Esophagus squamous epithelium (tissue), 5 donors: ENCODE measurements around the gene CPLANE1. TPM values are rescaled to one million over a fixed set of nuclear protein-coding genes. Genes with fewer than 3 reads are reported as not detected.

Experiments used
- DNase-seq: peaks from one replicate; lab custom pipeline; 2025; lab: John Stamatoyannopoulos, UW
- H3K27ac ChIP-seq, 4 donors: fragments of 200-600 bp; sonication (generic); one replicate each; pipeline ENCODE4 v1.5.1; 2016 to 2019; ENCODE audit warnings: mild to moderate bottlenecking in 1 of 4
- H3K27me3 ChIP-seq, 4 donors: fragments of 200-600 bp; sonication (generic); 1 replicate in 3 of 4; 2 replicates in 1 of 4; pipeline versions ENCODE4 v1.5.1 to v1.6.0; 2017 to 2021; ENCODE audit warnings: antibody characterized with exemption in 1 of 4
- H3K36me3 ChIP-seq, 3 donors: fragments of 200-600 bp; sonication (generic); one replicate each; pipeline ENCODE4 v1.5.1; 2016 to 2019
- H3K4me1 ChIP-seq, 3 donors: fragments of 200-600 bp; sonication (generic); one replicate each; pipeline ENCODE4 v1.5.1; 2017 to 2019
- H3K4me3 ChIP-seq, 4 donors: fragments of 200-600 bp; sonication (generic); 1 replicate in 3 of 4; 2 replicates in 1 of 4; pipeline ENCODE4 v1.5.1; 2016 to 2019; ENCODE audit warnings: mild to moderate bottlenecking in 2 of 4, moderate library complexity in 1 of 4
- H3K9me3 ChIP-seq, 3 donors: fragments of 200-600 bp; sonication (generic); one replicate each; pipeline ENCODE4 v1.5.1; 2016 to 2019
- CTCF ChIP-seq, 6 experiments: fragments of 450-650 bp in 4 of 6; fragments of 200-600 bp in 2 of 6; sonication (generic) in 2 of 6; IDR thresholded peaks; one replicate each; pipeline ENCODE4 v1.5.1; 2016 to 2019; ENCODE audit warnings: antibody characterized with exemption in 6 of 6, mild to moderate bottlenecking in 4 of 6, moderate library complexity in 4 of 6
- POLR2A ChIP-seq, 4 donors: fragments of 450-650 bp; IDR thresholded peaks; one replicate each; pipeline ENCODE4 v1.6.1; 2017; ENCODE audit warnings: antibody characterized with exemption in 4 of 4, mild to moderate bottlenecking in 4 of 4, moderate library complexity in 3 of 4
- WGBS, 2 donors: methylation state at CpG; one replicate each; pipeline ENCODE4 v1.1.5; 2018; 5-methylcytosine and 5-hydroxymethylcytosine counted together
- intact Hi-C: fragments of 100-400 bp; cut with DNase I; formaldehyde crosslinking; loops from one replicate; pipeline ENCODE4 v1.15.0; 2022
- small RNA-seq, 4 donors: library from RNA; depleted of rRNA; stranded (forward); fragments of <200 nt; gene quantifications; one replicate each; pipeline ENCODE3, GENCODE V24; 2016
- total RNA-seq, 4 donors: library from RNA; depleted of rRNA; stranded (reverse); fragments of >200 nt; gene quantifications; one replicate each; pipeline ENCODE4 v1.1.0, GENCODE V29; 2016
- donor health status: DM: yes; HTN: yes; CAD: no.

Gene CPLANE1
- total RNA-seq, 4 donors from 2014 or later: 8.0 to 17.5 (median 11.5) TPM

- H3K9me3 ChIP-seq: no peaks in the 10 kb centered on the region
- H3K27ac ChIP-seq: no peak overlapping the region
- H3K27me3 ChIP-seq: no peaks in the 10 kb centered on the region
- 90 to 93% methylated on average over 9 of the region's 9 CpGs for WGBS, 2 donors
- no peaks in the 10 kb centered on the region for H3K4me1 ChIP-seq
- DNase-seq: no peak
- H3K4me3 ChIP-seq: no peak overlapping the region
- intact Hi-C loops: no loop called here
- TF ChIP-seq POLR2A (IDR thresholded peaks at IDR 0.05) (no peak), CTCF (IDR thresholded peaks at IDR 0.05) (no peak)
- H3K36me3 ChIP-seq: peaks cover 4 to 78% (median 31%) of the 10 kb centered on the region in 3 donors
Measured at GRCh38 chr5:37064442-37064841, 184.7 kb downstream of the CPLANE1 start.

- no peaks in the 10 kb centered on the region for H3K4me1 ChIP-seq
- H3K27ac ChIP-seq: no peak overlapping the region
- DNase-seq: no peak
- H3K9me3 ChIP-seq: no peaks in the 10 kb centered on the region
- WGBS, 2 donors: 94 to 98% methylated on average over 7 of the region's 7 CpGs
- intact Hi-C loops: no loop called here
- peaks cover 4 to 85% (median 34%) of the 10 kb centered on the region in 3 donors for H3K36me3 ChIP-seq
- H3K27me3 ChIP-seq: no peaks in the 10 kb centered on the region
- no peak for TF ChIP-seq CTCF (IDR thresholded peaks at IDR 0.05)
- no peak for TF ChIP-seq POLR2A (IDR thresholded peaks at IDR 0.05)
- H3K4me3 ChIP-seq: no peak overlapping the region
Measured at GRCh38 chr5:37063739-37064138, 185.4 kb downstream of the CPLANE1 start.

- WGBS, 2 donors: 93 to 100% methylated on average over 1 of the region's 1 CpG
- DNase-seq: no peak
- Histone ChIP-seq H3K4me1 (no peaks in the 10 kb centered on the region), H3K27me3 (no peaks in the 10 kb centered on the region), H3K4me3 (no peak overlapping the region), H3K36me3 (peaks cover 4 to 100% (median 37%) of the 10 kb centered on the region in 3 donors), H3K27ac (no peak overlapping the region), H3K9me3 (no peaks in the 10 kb centered on the region)
- intact Hi-C loops: no loop called here
- no peak for TF ChIP-seq CTCF (IDR thresholded peaks at IDR 0.05)
- no peak for TF ChIP-seq POLR2A (IDR thresholded peaks at IDR 0.05)
Measured at GRCh38 chr5:37060030-37060429, 189.1 kb downstream of the CPLANE1 start.

GRCh38 chr5:37056762-37057161 is 192.4 kb downstream of the CPLANE1 start:
- WGBS, 2 donors: 88 to 89% methylated on average over 2 of the region's 2 CpGs
- peaks cover 5 to 100% (median 28%) of the 10 kb centered on the region in 3 donors for H3K36me3 ChIP-seq
- no peak overlapping the region for H3K4me3 ChIP-seq
- intact Hi-C loops: no loop called here
- H3K9me3 ChIP-seq: no peaks in the 10 kb centered on the region
- H3K27me3 ChIP-seq: no peaks in the 10 kb centered on the region
- no peak overlapping the region for H3K27ac ChIP-seq
- DNase-seq: no peak
- TF ChIP-seq CTCF (IDR thresholded peaks at IDR 0.05) (no peak), POLR2A (IDR thresholded peaks at IDR 0.05) (no peak)
- no peaks in the 10 kb centered on the region for H3K4me1 ChIP-seq

Small RNAs within 50 kb of the gene (small RNA-seq; reads per million reads assigned to genes)
- gene C8orf59P2: 0 reads per million in 4 donors

Other genes with a start within 250 kb of the CPLANE1 start
- 10 to 100 TPM in 3 of 4 donors, 1 to 10 TPM in 1; 9.1 to 24.2 (median 22.0) TPM for gene NUP155, start 121.7 kb upstream of the CPLANE1 start, total RNA-seq
- gene WDR70, start 129.9 kb upstream of the CPLANE1 start, total RNA-seq: 10 to 100 TPM in 3 of 4 donors, 1 to 10 TPM in 1; 8.2 to 26.1 (median 15.5) TPM